GM12892 (cell line): ENCODE measurements around the gene RPTOR.

Experiments
- POLR2A ChIP-seq: IDR thresholded peaks from 2 replicates; pipeline ENCODE4 v1.6.1; 2011; ENCODE audit warnings: low read depth, low read length, control low read depth
- POLR2AphosphoS5 ChIP-seq: IDR thresholded peaks from 2 replicates; pipeline ENCODE4 v1.6.1; 2011; ENCODE audit warnings: low read depth, low read length, control low read depth
- TAF1 ChIP-seq: IDR thresholded peaks from 2 replicates; pipeline ENCODE4 v1.6.1; 2011; ENCODE audit warnings: low read depth, mild to moderate bottlenecking, control low read depth, low read length, borderline replicate concordance

- TF ChIP-seq POLR2A (no peak), POLR2AphosphoS5 (no peak), TAF1 (no peak)
Observed at GRCh38 chr17:80718428-80718827, 173.8 kb downstream of the RPTOR start.
